H9 (cell line): ENCODE measurements around the gene EIF3CL. TPM values are rescaled to one million over a fixed set of nuclear protein-coding genes. Genes with fewer than 3 reads are reported as not detected.
"Not testable (repeated sequence)": the region's sequence is repeated elsewhere in the genome, so short reads cannot be mapped to it uniquely, and the experiment has no call there.

Experiments used
- DNase-seq: peaks from one replicate; pipeline ENCODE4 v3.0.0-alpha.2; 2017
- H2AFZ ChIP-seq: one replicate; pipeline ENCODE4 v1.6.1; 2013; ENCODE audit warnings: mild to moderate bottlenecking, low read length, control low read depth, moderate library complexity
- H2AK5ac ChIP-seq: 2 replicates; pipeline ENCODE4 v1.6.1; 2013; ENCODE audit warnings: low read length, control low read depth, mixed read lengths; ENCODE audit not compliant: insufficient read length
- H2BK120ac ChIP-seq: one replicate; pipeline ENCODE4 v1.6.1; 2013; ENCODE audit warnings: low read depth, mild to moderate bottlenecking, low read length, control low read depth, inconsistent platforms; ENCODE audit not compliant: poor library complexity, severe bottlenecking
- H2BK12ac ChIP-seq: 2 replicates; pipeline ENCODE4 v1.6.1; 2013; ENCODE audit warnings: low read length, control low read depth, mixed read lengths, low read depth; ENCODE audit not compliant: insufficient read length
- H2BK15ac ChIP-seq: 2 replicates; pipeline ENCODE4 v1.6.1; 2013; ENCODE audit warnings: low read depth, low read length, control low read depth
- H2BK20ac ChIP-seq: one replicate; pipeline ENCODE4 v1.6.1; 2013; ENCODE audit warnings: low read depth, mild to moderate bottlenecking, low read length, control low read depth, inconsistent platforms; ENCODE audit not compliant: poor library complexity, severe bottlenecking
- H2BK5ac ChIP-seq: 2 replicates; pipeline ENCODE4 v1.6.1; 2013; ENCODE audit warnings: low read length, control low read depth, mixed read lengths; ENCODE audit not compliant: insufficient read length
- H3K14ac ChIP-seq: 2 replicates; pipeline ENCODE4 v1.6.1; 2013; ENCODE audit warnings: low read length, control low read depth; ENCODE audit not compliant: insufficient read depth
- H3K18ac ChIP-seq: 2 replicates; pipeline ENCODE4 v1.6.1; 2013; ENCODE audit warnings: low read depth, mild to moderate bottlenecking, mixed read lengths, low read length, control low read depth; ENCODE audit not compliant: insufficient read length
- H3K23ac ChIP-seq: 2 replicates; pipeline ENCODE4 v1.6.1; 2013; ENCODE audit warnings: low read length, control low read depth, mixed read lengths, low read depth; ENCODE audit not compliant: insufficient read length
- H3K23me2 ChIP-seq: 2 replicates; pipeline ENCODE4 v1.6.1; 2013; ENCODE audit warnings: low read depth, mild to moderate bottlenecking, mixed read lengths, low read length, control low read depth; ENCODE audit not compliant: insufficient read length, poor library complexity, severe bottlenecking
- H3K27ac ChIP-seq: 2 replicates; pipeline ENCODE4 v1.5.1; 2013; ENCODE audit warnings: low read length, control low read depth, mixed read lengths, low read depth; ENCODE audit not compliant: insufficient read length
- H3K27me3 ChIP-seq: 2 replicates; pipeline ENCODE4 v1.6.1; 2013; ENCODE audit warnings: low read length, control low read depth, inconsistent platforms; ENCODE audit not compliant: insufficient read depth
- H3K4ac ChIP-seq: 2 replicates; pipeline ENCODE4 v1.6.1; 2013; ENCODE audit warnings: low read depth, mild to moderate bottlenecking, control low read depth, inconsistent platforms, low read length, moderate library complexity
- H3K4me1 ChIP-seq: 2 replicates; pipeline ENCODE4 v1.6.1; 2013; ENCODE audit warnings: low read length, control low read depth, inconsistent platforms; ENCODE audit not compliant: insufficient read depth
- H3K4me2 ChIP-seq: 2 replicates; pipeline ENCODE4 v1.6.1; 2013; ENCODE audit warnings: low read length, control low read depth, mixed read lengths; ENCODE audit not compliant: insufficient read length, insufficient read depth
- H3K56ac ChIP-seq: 2 replicates; pipeline ENCODE4 v1.6.1; 2013; ENCODE audit warnings: low read depth, mild to moderate bottlenecking, mixed read lengths, low read length, control low read depth; ENCODE audit not compliant: insufficient read length
- H3K79me1 ChIP-seq: 2 replicates; pipeline ENCODE4 v1.6.1; 2013; ENCODE audit warnings: low read depth, mild to moderate bottlenecking, moderate library complexity, low read length, control low read depth, inconsistent platforms; ENCODE audit not compliant: insufficient read depth, poor library complexity, severe bottlenecking
- H3K79me2 ChIP-seq: 2 replicates; pipeline ENCODE4 v1.6.1; 2013; ENCODE audit warnings: low read length, control low read depth, inconsistent platforms; ENCODE audit not compliant: insufficient read depth
- H3K9ac ChIP-seq: 2 replicates; pipeline ENCODE4 v1.6.1; 2013; ENCODE audit warnings: low read length, control low read depth, mixed read lengths; ENCODE audit not compliant: insufficient read length; ENCODE audit errors: extremely low read depth
- H3K9me3 ChIP-seq: one replicate; pipeline ENCODE4 v1.6.1; 2013; ENCODE audit warnings: low read depth, low read length, inconsistent platforms; ENCODE audit not compliant: control insufficient read depth
- H3T11ph ChIP-seq: one replicate; pipeline ENCODE4 v1.6.1; 2013; ENCODE audit warnings: mild to moderate bottlenecking, low read length, control low read depth, inconsistent platforms
- H4K20me1 ChIP-seq: one replicate; pipeline ENCODE4 v1.6.1; 2013; ENCODE audit not compliant: control insufficient read depth, insufficient read length, insufficient read depth
- H4K5ac ChIP-seq: 2 replicates; pipeline ENCODE4 v1.6.1; 2013; ENCODE audit warnings: low read depth, mild to moderate bottlenecking, mixed read lengths, low read length, control low read depth; ENCODE audit not compliant: insufficient read length
- H4K8ac ChIP-seq: replicated peaks from 2 replicates; pipeline ENCODE4 v1.6.1; 2013; ENCODE audit warnings: low read length, control low read depth, mixed read lengths, low read depth; ENCODE audit not compliant: insufficient read length
- H4K91ac ChIP-seq: 2 replicates; pipeline ENCODE4 v1.6.1; 2013; ENCODE audit warnings: low read depth, mild to moderate bottlenecking, moderate library complexity, mixed read lengths, low read length, control low read depth; ENCODE audit not compliant: insufficient read length
- H3K27ac Mint-ChIP-seq, 3 experiments: 2 replicates in 2 of 3; 3 replicates in 1 of 3; pipeline ENCODE4 v1.8.0; 2020 to 2021; ENCODE audit warnings: mixed read lengths in 3 of 3, mild to moderate bottlenecking in 1 of 3, moderate library complexity in 1 of 3
- H3K27me3 Mint-ChIP-seq: 2 replicates; pipeline ENCODE4 v1.8.0; 2021; ENCODE audit warnings: low read depth, mild to moderate bottlenecking, moderate library complexity, mixed read lengths
- H3K36me3 Mint-ChIP-seq, 3 experiments: 2 replicates in 2 of 3; 3 replicates in 1 of 3; pipeline ENCODE4 v1.8.0; 2020 to 2021; ENCODE audit warnings: low read depth in 3 of 3, mixed read lengths in 3 of 3; ENCODE audit not compliant: insufficient read depth in 1 of 3
- H3K4me1 Mint-ChIP-seq, 2 experiments: 2 replicates each; pipeline ENCODE4 v1.8.0; 2020; ENCODE audit warnings: mixed read lengths in 2 of 2
- H3K4me3 Mint-ChIP-seq, 2 experiments: 2 replicates in 1 of 2; 3 replicates in 1 of 2; pipeline ENCODE4 v1.8.0; 2020 to 2021; ENCODE audit warnings: mild to moderate bottlenecking in 2 of 2, mixed read lengths in 2 of 2, moderate library complexity in 1 of 2
- H3K9me3 Mint-ChIP-seq, 2 experiments: 2 replicates in 1 of 2; 3 replicates in 1 of 2; pipeline ENCODE4 v1.8.0; 2020; ENCODE audit warnings: mild to moderate bottlenecking in 2 of 2, mixed read lengths in 2 of 2, moderate library complexity in 1 of 2
- WGBS: extraction: QIAGEN DNeasy Blood & Tissue Kit; methylation state at CpG from one replicate; pipeline ENCODE4 v1.1.7; 2013; ENCODE audit warnings: missing lambda C conversion rate, low lambda C conversion rate, mixed read lengths; ENCODE audit not compliant: insufficient read length; ENCODE audit errors: extremely low coverage; 5-methylcytosine and 5-hydroxymethylcytosine counted together
- total RNA-seq: library from RNA; stranded (reverse); gene quantifications from 2 replicates; pipeline ENCODE4 v1.2.1, GENCODE V29; 2021

Gene EIF3CL
- total RNA-seq, 1 experiment from 2014 or later = 105 TPM

- not testable (repeated sequence) for H3K9me3 Mint-ChIP-seq, H2BK5ac ChIP-seq, H3K4me1 ChIP-seq, H3K79me1 ChIP-seq, H3K4me1 Mint-ChIP-seq, H2AK5ac ChIP-seq, H4K20me1 ChIP-seq, H4K8ac ChIP-seq, DNase-seq, H3K9me3 ChIP-seq, H3K27me3 Mint-ChIP-seq, H3K4me3 Mint-ChIP-seq, H3K14ac ChIP-seq, H3K4me2 ChIP-seq, H3T11ph ChIP-seq, H3K27me3 ChIP-seq, H2BK120ac ChIP-seq, H4K91ac ChIP-seq, H3K27ac ChIP-seq, H4K5ac ChIP-seq, H3K18ac ChIP-seq, H3K9ac ChIP-seq, H3K23ac ChIP-seq, H3K36me3 Mint-ChIP-seq, H3K56ac ChIP-seq, H2BK12ac ChIP-seq, H2AFZ ChIP-seq, H3K4ac ChIP-seq, H3K79me2 ChIP-seq, H2BK15ac ChIP-seq, H3K27ac Mint-ChIP-seq, H2BK20ac ChIP-seq, H3K23me2 ChIP-seq
- WGBS = no CpG with 5 or more reads among the region's 7 CpGs
Measured at GRCh38 chr16:28413585-28413984, 9.9 kb upstream of the EIF3CL start.

- not testable (repeated sequence) for H2AFZ ChIP-seq, DNase-seq, H2BK5ac ChIP-seq, H3K18ac ChIP-seq, H2BK20ac ChIP-seq, H2BK120ac ChIP-seq, H3K4me2 ChIP-seq, H3K9me3 Mint-ChIP-seq, H3K14ac ChIP-seq, H4K5ac ChIP-seq, H3K56ac ChIP-seq, H4K20me1 ChIP-seq, H3K27me3 ChIP-seq, H3K4me1 Mint-ChIP-seq, H3K23me2 ChIP-seq, H3K4me3 Mint-ChIP-seq, H3K27ac ChIP-seq, H2AK5ac ChIP-seq, H3T11ph ChIP-seq, H3K9me3 ChIP-seq, H3K79me2 ChIP-seq, H3K36me3 Mint-ChIP-seq, H3K23ac ChIP-seq, H4K91ac ChIP-seq, H3K79me1 ChIP-seq, H2BK15ac ChIP-seq, H3K4ac ChIP-seq, H4K8ac ChIP-seq, H3K27me3 Mint-ChIP-seq, H3K4me1 ChIP-seq, H3K9ac ChIP-seq, H2BK12ac ChIP-seq, H3K27ac Mint-ChIP-seq
- no CpG with 5 or more reads among the region's 5 CpGs for WGBS
Measured at GRCh38 chr16:28392054-28392453, 11.6 kb downstream of the EIF3CL start.
